HG02973 (cell line): ENCODE measurements around the gene VWC2L.

Source experiments
- ATAC-seq: cut with Tn5 transposase; IDR thresholded peaks from one replicate; pipeline ENCODE4 v1.9.1; 2021; ENCODE audit warnings: moderate library complexity; ENCODE audit not compliant: unreplicated experiment

The VWC2L gene

GRCh38 chr2:214465363-214466146 lies 54.7 kb downstream of the VWC2L start:
- no peak for ATAC-seq

- ATAC-seq = no peak
Observed at GRCh38 chr2:214469728-214470127, 58.9 kb downstream of the VWC2L start.

DNA sequence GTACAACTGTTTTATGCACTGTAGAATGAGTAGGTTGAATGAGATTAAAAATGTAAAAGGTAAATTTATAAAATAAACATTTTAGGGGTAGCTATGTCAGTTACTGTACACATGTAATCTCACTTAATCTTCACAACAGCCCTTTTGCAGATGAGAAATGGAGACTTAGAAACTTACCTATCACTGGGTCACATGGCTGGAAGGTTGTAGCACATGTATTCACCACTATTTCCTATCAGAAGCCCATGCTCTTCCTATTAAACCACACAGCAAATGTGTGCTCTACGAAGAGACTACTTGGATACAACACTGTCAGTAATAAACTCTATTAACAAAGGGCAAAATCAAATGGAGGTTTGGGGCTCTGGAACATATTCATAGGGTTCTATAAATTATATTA lies 60.5 kb downstream of the VWC2L start:
- ATAC-seq = no peak

GRCh38 chr2:214471990-214472389 lies 61.1 kb downstream of the VWC2L start:
- ATAC-seq = no peak

- no peak for ATAC-seq
Observed at GRCh38 chr2:214477305-214477704, 66.5 kb downstream of the VWC2L start.

DNA sequence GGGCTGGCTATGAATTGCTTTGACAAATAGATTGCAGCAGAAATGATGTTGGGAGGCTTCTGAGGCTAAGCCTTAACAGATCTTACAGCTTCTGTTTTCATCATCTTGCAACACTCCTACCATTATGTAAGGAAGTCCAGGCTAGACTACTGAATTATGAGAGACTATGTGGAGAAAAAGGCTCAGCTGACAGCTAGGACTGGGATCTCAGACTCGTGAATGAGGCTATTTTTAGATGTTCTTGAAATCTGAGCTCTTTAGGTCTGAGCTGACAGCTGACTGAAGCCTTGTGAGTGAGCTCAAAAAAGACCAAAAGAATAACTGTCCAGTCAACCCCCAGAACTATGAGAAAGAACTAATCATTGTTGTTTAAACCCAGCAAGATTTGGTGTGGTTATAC lies 70.3 kb downstream of the VWC2L start:
- no peak for ATAC-seq

DNA sequence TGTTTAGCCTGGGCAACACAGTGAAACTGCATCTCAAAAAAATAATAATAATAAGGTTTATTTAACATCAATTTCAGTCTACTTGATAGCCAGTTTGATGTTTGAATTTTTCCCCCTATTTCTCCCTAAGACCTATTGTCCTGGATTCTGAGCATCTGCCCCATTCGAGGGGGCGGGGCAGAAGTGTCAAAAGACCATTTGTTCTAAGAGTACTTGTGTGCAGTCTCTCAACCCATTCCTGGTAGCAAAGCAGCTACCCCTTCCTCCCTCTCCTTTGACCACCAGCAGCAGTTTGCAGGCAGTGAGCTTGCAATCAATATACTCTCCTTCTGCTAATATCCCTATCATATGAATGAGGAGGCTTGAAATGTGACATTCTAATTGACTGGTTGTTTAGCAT lies 71.9 kb downstream of the VWC2L start:
- no peak for ATAC-seq

GRCh38 chr2:214484239-214484638 lies 73.4 kb downstream of the VWC2L start:
- no peak for ATAC-seq

GRCh38 chr2:214484701-214485100 lies 73.8 kb downstream of the VWC2L start:
- no peak for ATAC-seq

DNA sequence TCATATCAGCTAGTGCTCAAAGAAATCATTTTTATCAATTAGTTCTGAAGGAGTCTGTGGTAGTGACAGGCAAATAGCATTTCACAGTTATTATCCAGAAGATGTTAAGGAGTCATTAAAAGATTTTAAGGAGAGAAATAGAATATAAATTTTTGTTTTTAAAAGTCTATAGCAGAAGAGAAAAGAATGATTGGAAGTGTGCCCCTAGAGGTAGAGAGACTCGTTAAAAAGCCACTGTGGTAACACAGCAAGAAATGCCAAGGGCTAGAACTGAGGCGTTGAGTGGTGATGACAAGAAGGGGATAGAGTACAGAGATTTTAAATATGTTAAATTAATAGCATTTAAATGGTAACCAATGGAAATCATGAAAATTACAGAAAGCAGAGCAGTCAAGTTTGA lies 78.3 kb downstream of the VWC2L start:
- ATAC-seq = no peak

GRCh38 chr2:214489702-214490101 lies 78.8 kb downstream of the VWC2L start:
- no peak for ATAC-seq

GRCh38 chr2:214492152-214492551 lies 81.3 kb downstream of the VWC2L start:
- no peak for ATAC-seq

DNA sequence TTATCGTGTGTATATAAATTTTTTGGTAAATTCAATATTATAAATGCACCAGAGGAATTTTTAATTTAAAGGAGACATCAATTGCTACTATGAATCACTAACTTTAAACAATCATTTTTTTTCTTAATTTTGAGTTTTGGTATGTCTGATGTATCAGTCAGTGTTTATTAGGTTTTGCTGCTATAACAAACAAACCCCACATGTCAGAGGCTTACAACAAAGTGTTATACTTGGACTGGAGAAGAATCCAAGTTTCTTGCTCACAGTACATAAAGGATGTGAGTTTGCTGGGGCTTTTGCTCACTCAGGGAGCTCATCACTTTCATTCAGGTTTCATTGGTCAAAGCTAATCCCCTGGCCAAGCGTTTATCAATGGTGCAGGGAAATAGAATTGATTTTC lies 81.8 kb downstream of the VWC2L start:
- ATAC-seq = no peak

DNA sequence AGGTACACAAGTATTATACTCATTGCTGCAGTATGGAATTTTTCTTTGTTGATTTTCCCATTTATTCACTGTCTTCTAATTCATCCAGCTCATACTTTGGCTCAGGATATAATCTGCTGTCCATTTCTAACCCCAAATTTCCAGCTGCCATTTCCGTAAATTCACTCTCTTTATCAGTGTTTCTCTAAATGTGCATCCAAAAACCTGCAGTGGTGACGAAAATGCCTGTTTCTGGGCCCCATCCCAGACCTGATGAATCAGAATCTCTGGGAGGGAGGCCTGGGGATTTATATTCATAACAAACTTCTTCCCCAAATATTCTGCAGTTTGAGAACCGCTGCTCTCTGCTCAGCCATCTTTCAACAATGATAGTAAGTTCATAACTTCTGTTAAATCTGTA lies 86.6 kb downstream of the VWC2L start:
- no peak for ATAC-seq

DNA sequence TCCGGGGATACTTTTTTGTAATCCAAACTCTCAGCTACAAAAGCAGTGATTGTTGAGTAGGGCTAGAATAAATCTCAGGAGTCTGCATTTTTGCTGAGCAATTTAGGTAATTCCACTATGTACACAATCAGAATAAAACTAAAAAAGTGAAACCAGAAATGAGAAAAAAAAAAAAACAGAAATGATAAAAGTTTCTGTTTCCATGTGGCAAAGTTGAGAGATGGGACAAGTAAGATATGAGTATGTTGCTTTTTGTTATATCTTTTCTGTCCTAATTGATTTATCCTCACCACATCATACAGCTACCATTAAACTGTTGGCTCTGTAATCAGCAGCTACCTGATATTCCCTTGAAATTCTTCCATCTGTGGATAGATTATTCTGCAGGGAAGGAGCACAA lies 92.7 kb downstream of the VWC2L start:
- no peak for ATAC-seq

DNA sequence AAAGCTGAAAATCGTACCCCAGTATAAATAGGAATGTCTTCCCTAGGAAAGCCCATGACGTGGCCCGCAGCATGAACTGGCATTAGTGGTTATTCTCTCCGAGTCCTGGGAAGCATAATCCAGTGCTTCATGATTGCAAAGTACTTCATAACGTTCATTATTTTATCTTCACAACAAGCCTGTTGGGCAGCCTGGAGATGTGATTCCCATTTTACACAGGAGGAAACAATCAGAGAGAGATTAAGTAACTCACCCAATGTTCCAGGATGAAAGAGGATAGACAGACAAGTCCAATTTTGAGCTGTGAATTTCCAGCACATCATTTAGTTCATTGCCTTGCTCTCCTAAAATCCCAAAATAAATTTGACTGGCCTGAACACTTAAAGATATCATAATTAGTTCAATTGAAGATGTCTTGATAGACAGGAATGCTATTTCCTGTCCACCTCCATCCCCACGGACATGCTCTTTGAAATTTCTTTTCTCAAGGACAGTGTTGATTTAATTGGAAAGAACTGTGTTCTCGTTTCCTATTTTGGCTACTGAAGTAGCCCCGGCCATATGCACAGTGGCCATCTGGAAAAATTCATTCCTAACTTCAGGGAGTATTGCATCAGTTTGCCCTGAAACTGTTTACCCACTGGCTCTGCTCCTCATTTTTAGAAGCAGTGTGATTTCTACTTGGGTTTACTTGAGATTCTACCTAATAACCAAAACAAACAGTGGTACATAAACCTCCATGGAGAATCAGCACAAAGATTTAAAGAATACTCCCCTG lies 93.9 kb downstream of the VWC2L start:
- ATAC-seq = no peak

DNA sequence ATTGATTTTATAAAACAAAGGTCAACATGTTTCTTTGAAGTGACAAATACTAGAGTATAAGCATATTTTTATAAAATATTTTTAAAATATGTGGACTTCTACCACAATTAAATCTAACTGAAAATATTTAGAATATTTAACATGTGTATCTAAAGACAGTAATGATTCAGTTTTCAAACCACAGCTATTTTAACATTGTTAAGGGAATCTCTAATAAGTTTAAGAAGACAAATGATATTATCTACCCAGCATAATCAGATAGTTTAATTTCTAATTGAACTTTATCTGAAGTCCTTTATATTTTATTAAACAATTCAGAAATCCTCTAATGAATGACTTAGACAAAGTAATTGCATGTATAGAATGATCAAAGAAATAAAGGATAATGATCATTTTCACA lies 96.2 kb downstream of the VWC2L start:
- no peak for ATAC-seq

- no peak for ATAC-seq
Observed at GRCh38 chr2:214514704-214515103, 103.8 kb downstream of the VWC2L start.

- no peak for ATAC-seq
Observed at GRCh38 chr2:214515111-214515510, 104.3 kb downstream of the VWC2L start.

GRCh38 chr2:214519258-214519818 lies 108.5 kb downstream of the VWC2L start:
- no peak for ATAC-seq

- ATAC-seq = no peak
Observed at GRCh38 chr2:214529021-214529420, 118.2 kb downstream of the VWC2L start.

DNA sequence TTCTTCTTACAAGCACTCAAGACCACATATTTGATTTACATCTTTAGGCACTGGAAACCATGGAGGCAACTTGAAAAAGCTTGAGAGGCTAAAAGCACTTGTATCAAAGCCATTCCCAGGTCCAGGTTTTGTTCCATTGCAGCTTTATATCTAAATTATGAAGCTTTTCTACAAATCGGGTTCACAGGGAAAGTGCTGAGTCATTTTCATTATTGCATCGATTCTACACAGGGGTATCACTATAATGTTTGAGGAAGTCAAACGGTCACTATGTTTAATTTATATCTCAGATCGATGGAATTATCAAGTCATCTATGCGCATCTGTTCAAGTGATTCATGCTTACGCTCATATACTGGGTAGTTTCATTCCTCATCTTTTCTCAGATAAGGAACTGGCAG lies 118.7 kb downstream of the VWC2L start:
- ATAC-seq = no peak
